NCI-H146 (cell line): ENCODE results near the gene OR2A14.
A peak's percentile ranks its signal among the peaks of the same experiment; 100 is the strongest.
"Not testable (repeated sequence)": the region's sequence is repeated elsewhere in the genome, so short reads cannot be mapped to it uniquely, and the experiment has no call there.

Experiments
- DNase-seq: peaks from one replicate; lab custom pipeline; 2025; lab: John Stamatoyannopoulos, UW

OR2A14 gene, protein sequence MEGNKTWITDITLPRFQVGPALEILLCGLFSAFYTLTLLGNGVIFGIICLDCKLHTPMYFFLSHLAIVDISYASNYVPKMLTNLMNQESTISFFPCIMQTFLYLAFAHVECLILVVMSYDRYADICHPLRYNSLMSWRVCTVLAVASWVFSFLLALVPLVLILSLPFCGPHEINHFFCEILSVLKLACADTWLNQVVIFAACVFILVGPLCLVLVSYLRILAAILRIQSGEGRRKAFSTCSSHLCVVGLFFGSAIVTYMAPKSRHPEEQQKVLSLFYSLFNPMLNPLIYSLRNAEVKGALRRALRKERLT

DNA sequence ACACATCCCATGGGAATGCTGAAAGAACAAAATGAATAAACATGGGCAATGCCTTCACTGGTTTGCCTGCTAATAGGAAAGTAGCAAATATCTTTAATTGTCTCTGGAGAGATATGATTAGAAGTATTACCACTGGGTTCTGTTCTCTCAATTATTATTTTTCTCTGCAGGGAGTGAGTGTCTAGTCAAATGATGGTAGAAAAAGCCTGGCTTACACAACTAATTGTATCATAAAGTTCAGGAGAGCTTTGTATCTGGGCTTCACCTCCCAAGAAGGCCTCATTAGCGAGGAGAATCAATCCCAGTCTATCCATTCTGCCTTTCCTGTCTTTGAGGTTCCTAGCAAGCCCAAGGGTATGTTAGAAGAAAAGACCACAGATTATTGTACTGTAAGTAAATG, at the start of gene OR2A14:
TSS of gene OR2A14 (plus strand) at position 301 of the 400 bp plus-strand sequence. CDS start 5,937 bp downstream, outside the sequence.
- no peak for DNase-seq

DNA sequence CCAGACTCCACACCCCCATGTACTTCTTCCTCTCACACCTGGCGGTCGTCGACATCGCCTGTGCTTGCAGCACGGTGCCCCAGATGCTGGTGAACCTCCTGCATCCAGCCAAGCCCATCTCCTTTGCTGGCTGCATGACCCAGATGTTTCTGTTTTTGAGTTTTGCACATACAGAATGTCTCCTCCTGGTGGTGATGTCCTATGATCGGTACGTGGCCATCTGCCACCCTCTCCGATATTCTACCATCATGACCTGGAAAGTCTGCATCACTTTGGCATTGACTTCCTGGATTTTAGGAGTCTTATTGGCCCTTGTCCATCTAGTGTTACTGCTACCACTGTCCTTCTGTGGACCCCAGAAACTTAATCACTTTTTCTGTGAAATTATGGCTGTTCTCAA, 48.6 kb upstream of the OR2A14 start:
- DNase-seq = no peak

DNA sequence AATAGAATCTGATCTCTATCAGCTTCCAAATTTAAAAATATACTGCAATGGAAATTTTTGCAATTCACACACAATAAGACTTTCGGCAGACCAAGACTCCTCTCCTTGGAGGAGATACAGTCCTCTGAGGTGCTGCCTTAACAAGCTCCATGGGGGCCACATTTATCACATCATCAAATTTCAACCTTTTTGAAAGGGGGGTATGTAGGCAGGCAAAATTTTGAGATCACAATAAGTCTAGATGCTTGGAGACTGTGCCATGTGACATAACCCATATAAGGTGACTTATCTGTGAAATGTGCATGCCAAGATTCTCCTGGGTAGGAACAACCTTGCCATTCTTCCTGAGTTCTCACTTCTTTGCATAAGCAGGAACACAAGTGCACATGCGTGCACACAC, 37.0 kb upstream of the OR2A14 start, which contains the start of gene OR2A12:
TSS of gene OR2A12 (plus strand) at position 301 of the 400 bp plus-strand sequence. CDS start 8,830 bp downstream, outside the sequence.
- DNase-seq = no peak

DNA sequence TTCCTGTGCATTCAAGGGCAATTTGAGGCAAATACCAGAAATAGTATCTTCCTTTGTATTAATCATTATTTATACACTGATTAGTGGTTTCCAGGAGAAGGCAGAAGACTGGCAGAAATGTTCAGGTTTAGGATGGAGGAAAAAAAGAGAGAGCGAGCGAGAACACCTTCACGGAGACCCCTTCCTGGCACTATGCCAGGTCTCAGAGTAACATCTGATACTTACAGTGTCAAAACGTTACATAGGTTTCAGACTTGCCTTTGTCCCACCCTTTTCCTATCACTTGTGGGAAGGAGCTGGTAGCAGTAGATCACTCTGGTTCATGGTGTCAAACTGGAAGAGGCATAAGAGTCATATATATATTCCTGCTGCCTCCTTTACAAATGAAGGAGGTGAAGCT, 36.2 kb upstream of the OR2A14 start:
- DNase-seq = no peak

DNA sequence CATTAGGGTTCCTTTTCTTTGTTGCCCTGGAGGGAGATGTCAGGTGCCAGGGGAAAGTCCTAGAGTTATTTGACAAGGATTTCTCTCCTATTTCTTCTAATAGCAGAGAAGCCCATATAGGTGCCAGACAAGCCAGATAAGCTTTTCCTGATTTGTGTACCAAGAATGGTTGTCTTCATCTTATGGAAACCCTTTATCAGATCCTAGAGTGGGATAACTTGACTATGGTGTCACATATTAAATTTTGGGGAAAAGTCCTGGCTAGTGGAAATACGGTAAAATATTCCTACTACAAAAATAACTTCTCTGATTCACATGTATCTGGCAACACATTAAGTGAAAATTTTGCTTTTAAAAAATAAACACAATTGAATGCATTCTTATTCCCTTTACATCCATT, 35.7 kb upstream of the OR2A14 start:
- DNase-seq = no peak

DNA sequence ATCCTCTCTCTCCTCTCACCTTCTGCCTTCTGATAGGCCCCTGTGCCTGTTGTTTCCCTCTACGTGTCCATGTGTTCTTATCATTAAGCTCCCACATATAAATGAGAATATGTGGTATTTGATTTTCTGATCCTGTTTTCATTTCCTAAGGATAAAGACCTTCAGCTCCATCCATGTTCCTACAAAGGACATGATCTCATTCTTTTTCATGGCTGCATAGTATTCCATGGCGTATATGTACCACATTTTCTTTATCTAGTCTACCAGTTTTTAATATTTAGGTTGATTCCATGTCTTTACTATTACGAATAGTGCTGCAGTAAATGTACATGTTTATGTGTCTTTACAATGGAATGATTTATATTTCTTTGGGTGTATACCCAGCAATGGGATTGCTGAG, 32.3 kb upstream of the OR2A14 start:
- no peak for DNase-seq

DNA sequence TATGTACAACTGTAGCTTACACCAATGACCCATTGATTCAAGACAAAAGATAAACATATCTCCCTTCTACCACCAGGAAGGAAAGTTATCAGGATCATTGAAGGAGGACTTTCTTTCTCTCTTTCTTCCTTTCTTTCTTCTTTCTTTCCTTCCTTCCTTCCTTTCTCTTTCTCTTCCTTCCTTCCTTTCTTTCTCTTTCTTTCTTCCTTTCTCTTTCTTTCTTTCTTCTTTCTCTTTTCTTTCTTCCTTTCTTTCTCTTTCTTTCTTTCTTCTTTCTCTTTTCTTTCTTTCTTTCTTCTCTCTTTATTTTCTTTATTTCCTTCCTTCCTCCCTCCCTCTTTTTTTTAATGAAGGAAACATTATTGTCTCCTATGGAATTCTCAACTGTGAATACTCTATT, 24.2 kb upstream of the OR2A14 start:
- DNase-seq = no peak

DNA sequence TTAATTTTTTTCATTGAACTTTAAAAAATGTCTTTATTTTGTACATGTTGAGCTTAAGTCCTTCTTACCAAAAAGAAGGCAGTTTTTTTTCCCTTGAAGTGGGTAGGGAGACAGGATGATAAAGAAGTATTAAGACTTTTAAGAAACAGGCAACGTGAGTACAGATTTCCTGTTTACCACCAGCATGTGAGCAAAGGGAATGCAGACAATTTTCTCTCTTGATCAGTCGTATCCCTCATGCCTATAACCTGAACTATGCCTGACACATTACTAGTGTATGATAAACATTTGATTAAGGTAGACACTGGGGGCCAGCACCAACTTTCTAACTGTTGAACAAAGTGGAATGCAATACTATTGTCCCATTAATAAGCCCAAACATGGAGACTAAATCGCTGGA, 22.4 kb upstream of the OR2A14 start:
- no peak for DNase-seq

DNA sequence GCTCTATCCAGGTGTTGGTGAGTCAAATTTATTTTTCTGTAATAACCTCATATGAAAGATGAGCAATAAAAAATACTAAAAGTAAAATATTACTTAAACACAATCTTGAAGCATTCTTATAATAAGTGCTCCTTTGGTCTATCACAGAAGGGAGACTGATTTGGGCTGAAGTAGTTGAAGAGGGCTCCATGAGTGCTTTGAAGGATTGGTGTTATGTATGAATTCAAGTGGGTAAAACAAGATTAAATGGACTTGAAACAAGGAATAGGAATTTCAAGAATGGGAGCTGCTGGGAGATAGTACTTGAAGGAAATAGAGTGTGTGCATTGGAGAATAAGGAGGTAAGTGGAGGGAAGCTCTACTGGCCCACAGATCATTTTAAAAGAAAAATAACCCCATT, 20.9 kb upstream of the OR2A14 start:
- no peak for DNase-seq

DNA sequence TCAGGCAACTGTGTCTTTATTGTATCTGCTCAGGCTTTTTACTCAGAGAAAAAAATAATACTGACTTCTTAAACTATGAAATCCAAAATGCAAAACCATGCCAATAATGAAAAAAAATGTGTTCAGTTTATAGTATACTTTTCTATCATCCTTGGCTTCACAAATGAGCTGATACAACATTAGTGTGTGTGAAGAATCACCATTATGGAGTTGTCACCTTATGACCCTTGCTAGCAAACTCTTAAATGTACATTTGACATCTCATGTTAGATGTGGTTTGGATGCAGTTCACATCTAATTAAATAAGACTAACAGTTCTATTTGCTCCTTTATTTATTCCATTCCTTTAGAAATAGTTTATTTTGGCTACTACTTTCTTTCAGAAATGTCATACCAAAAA, 17.8 kb upstream of the OR2A14 start:
- DNase-seq = no peak

DNA sequence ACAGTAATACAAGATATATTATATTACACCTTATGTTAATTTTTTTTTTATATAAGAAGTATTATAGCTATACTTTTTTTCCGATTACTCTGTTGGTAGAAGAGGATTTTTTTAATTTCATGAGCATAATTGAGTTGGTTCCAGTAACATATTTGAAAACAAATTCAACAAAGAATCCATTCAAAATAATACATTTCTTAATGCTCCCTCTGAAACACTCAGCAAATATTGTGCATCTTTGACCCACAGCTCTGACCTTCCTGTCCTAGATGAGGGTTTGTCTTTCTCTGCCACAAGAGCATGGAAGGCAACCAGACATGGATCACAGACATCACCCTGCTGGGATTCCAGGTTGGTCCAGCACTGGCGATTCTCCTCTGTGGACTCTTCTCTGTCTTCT, 13.7 kb upstream of the OR2A14 start, which contains the start of gene OR2A2:
TSS of gene OR2A2 (plus strand) at position 301 of the 400 bp plus-strand sequence. CDS start at position 301, 0 bp downstream.
- DNase-seq = no peak

DNA sequence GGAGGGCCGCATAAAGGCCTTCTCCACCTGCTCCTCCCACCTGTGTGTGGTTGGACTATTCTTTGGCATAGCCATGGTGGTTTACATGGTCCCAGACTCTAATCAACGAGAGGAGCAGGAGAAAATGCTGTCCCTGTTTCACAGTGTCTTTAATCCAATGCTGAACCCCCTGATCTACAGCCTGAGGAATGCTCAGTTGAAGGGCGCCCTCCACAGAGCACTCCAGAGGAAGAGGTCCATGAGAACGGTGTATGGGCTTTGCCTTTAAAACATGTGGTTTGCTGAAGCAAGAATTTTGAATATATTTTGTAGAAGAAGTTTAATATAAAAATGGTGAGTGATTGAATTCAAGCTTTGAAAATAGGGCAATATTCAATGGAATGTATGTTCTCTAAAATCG, 12.7 kb upstream of the OR2A14 start:
- DNase-seq = no peak

DNA sequence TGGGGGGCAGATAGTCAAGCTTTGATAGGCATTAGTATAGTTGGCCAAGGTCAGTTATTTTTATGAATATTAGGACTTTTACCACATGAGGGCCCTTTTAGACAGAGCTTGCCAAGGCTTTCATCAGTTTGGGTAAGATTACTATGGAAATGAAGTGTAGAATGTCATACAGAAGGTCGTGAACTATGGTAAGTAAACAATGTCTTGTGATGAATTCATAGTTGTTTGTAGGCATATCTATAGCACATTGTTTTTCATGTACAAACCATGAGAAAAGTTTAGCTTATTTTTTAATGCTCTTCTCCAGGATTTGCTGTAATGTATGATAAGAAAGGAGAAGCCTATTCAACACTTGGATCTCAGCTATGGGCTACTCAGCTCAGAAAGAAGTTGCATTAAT, 9.3 kb upstream of the OR2A14 start:
- no peak for DNase-seq

DNA sequence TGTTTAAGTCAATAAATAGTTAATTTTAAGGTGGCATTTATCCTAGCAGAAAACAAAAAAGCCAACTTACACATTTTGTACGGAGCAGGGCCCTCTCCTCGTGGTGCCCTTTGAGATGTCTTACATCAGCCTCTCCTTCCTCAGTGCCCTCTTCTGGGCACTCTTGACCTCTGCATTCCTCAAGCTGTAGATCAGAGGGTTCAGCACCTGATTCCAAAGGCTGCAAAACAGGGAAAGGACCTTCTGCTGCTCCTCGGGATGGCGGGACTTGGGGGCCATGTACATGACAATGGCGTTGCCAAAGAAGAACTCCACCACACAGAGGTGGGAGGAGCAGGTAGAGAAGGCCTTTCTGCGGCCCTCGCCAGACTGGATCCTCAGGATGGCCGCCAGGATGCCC, 4.6 kb upstream of the OR2A14 start:
- DNase-seq = no peak

DNA sequence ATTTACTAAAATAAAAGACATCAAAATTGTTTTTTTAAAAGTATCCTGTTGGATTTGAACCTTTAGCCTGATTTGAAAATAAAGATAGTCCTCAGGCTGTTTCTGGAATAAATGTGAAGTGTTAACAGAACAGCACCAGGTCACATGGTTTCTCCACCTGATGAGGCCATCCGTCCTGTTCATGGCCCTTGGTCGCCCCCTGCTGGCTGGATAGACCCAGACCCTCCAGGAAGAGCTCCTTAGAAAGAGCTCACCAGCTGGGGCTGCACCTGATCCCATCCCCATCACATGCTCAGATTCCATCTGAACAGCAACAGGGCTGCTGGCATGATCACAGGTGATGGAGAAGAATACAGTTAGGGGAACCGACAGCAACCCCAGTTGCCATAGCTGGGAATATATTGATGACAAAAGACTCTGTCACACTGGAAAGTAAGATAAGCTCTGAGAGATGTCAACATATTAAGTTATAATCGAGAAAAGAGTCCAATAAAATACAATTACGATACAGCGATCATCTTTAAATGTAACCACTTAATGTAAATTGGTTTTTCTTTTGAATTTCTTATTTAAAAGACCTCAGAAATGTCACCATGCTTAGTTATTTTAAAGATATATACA, 4.8 kb downstream of the OR2A14 start:
- peak; percentile 70 for DNase-seq

DNA sequence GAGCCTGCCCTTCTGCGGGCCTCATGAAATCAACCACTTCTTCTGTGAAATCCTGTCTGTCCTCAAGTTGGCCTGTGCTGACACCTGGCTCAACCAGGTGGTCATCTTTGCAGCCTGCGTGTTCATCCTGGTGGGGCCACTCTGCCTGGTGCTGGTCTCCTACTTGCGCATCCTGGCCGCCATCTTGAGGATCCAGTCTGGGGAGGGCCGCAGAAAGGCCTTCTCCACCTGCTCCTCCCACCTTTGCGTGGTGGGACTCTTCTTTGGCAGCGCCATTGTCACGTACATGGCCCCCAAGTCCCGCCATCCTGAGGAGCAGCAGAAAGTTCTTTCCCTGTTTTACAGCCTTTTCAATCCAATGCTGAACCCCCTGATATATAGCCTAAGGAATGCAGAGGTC, 6.6 kb downstream of the OR2A14 start:
- DNase-seq = not testable (repeated sequence)

DNA sequence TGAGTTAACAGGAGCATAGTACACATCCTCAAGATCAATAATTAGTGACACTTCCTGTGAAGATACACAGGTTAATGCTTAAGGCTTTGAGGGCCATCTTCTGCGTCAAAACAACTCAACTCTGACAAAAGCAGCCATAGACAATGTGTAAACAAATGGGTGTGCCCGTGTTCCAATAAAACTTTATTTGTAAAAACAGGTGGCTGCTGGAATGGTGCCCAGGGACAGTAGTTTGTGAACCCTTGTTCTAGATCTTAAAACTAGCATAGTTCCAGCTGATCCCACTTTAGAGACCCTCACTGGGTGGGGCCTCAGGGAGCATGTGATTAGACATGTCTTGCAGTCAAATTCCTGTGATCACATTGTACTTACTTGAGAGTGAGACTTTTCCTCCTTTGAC, 7.8 kb downstream of the OR2A14 start:
- DNase-seq = no peak

DNA sequence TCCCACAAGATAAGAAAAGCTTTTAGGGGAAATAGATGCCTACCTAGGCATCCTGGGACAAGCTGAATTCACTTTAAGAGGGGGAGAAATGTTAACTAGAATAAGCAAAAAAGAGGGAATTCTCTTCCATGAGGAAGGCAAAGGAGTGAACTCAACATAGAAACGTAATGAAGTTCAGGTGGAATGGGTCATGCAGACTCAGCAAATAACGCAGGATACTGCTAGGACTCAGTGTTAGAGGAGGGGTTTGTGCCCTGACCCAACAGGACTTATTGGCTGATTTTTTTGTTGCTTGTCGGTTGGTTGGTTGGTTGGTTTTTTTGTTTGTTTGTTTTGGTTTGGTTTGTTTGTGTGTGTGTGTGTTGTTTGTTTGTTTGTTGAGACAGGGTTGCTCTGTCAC, 9.3 kb downstream of the OR2A14 start:
- DNase-seq = no peak

DNA sequence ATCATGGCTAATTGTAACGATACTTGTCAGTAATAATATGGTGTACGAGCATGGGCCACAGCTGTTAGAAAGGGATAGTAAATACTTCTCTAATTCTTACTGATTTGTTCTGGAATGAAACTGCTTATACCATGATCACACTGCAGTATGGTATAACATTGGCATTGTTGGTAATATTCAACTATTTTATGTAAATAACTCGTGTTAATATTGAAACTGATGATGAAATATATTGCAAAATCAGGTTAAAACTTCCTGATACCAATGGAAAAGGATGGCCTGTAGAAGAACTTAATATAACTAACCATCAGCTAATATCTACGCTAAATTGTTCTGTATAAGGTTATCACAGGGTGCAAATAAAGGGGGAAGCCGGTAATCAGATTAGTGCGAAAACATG, 10.3 kb downstream of the OR2A14 start:
- DNase-seq = no peak

DNA sequence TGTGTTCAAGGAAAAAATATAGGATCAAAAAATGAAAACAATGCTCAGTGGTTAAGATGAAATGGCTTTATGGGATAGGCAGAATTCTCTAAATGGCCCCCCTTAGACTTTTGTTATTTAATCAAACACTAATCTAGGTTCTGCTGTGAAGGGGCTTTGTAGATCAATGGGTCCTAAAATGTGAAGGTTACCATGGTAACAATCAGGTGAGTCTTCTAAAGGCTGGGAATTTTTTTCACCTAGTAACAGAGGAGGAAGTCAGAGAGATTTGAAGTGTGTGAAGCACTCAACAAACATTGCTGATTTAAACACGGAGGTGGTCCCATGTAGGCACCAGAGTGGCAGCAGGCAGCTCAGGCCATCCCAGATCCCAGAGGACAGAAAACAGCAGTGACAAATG, 11.1 kb downstream of the OR2A14 start:
- no peak for DNase-seq

DNA sequence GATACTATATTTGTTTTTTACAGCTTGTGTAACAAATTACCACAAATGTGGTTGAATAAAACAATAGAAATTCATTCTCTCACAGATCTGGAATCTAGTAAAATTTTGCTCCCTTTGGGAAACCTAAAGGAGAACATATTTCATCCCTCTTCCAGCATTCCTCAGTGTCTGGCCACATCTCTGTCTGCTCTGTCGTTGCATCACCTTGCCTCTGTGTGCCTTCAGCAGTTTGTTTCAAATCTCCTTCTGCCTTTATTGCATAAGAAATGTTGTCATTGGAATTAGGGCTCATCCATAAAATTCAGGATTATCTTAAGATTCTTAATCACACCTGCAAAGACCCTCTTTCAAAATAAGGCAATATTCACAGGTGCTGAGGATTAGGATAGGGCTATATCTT, 14.5 kb downstream of the OR2A14 start:
- DNase-seq = no peak

DNA sequence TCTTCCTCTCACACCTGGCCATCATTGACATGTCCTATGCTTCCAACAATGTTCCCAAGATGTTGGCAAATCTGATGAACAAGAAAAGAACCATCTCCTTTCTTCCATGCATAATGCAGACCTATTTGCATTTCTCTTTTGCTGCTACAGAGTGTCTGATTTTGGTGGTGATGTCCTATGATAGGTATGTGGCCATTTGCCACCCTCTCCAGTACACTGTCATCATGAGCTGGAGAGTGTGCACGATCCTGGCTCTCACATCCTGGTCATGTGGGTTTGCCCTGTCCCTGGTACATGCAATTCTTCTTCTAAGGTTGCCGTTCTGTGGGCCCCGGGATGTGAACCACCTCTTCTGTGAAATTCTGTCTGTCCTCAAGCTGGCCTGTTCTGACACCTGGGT, 19.2 kb downstream of the OR2A14 start:
- no peak for DNase-seq

DNA sequence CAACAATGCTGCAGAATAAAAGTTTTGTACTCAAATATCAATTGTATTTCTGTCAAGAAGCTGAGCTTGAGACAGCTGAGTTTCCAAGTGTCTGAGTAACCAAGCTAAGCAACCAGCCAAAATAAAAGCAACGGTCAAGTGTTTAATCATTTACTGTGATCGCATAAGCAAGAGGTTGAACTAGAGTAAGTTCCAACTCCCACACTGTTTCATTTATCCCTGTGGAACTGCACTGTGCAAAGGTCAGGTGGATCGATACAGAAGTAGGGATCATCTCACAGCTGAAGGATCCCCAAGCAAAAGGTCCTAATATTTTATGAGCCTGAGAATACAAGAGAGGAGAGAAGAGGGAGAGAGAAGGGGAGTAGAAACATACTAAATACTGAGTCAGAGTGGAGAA, 21.4 kb downstream of the OR2A14 start:
- no peak for DNase-seq
